NT2/D1 (cell line): ENCODE results near the gene EXOC3L1.

Experiments used
- DNase-seq: peaks from one replicate; pipeline ENCODE4 v3.0.0-alpha.2; 2011; ENCODE audit warnings: low read depth, low spot score
- H3K27me3 ChIP-seq: 2 replicates; pipeline ENCODE4 v1.6.0; 2011; ENCODE audit warnings: mild to moderate bottlenecking; ENCODE audit not compliant: insufficient read length, insufficient read depth
- H3K36me3 ChIP-seq: 2 replicates; pipeline ENCODE4 v1.6.1; 2011; ENCODE audit warnings: mild to moderate bottlenecking, low read length, mixed read lengths; ENCODE audit not compliant: insufficient read depth, insufficient read length
- H3K4me1 ChIP-seq: 2 replicates; pipeline ENCODE4 v1.5.1; 2011; ENCODE audit not compliant: insufficient read depth, insufficient read length
- H3K4me3 ChIP-seq: 2 replicates; pipeline ENCODE4 v1.5.1; 2011; ENCODE audit warnings: low read depth; ENCODE audit not compliant: insufficient read length
- H3K9ac ChIP-seq: 2 replicates; pipeline ENCODE4 v1.6.0; 2011; ENCODE audit warnings: low read depth; ENCODE audit not compliant: insufficient read length
- H3K9me3 ChIP-seq: 2 replicates; pipeline ENCODE4 v1.5.1; 2011; ENCODE audit warnings: mild to moderate bottlenecking, low read length; ENCODE audit not compliant: insufficient read depth
- SUZ12 ChIP-seq: IDR thresholded peaks from 2 replicates; pipeline ENCODE4 v1.6.1; 2011; ENCODE audit not compliant: insufficient read length, insufficient read depth; ENCODE audit errors: extremely low read depth
- YY1 ChIP-seq: IDR thresholded peaks from 2 replicates; pipeline ENCODE4 v1.6.1; 2011; ENCODE audit not compliant: insufficient read length, insufficient read depth
- ZNF274 ChIP-seq: IDR thresholded peaks from 2 replicates; pipeline ENCODE4 v1.6.1; 2011; ENCODE audit warnings: mild to moderate bottlenecking, low read depth, low read length

EXOC3L1 gene

DNA sequence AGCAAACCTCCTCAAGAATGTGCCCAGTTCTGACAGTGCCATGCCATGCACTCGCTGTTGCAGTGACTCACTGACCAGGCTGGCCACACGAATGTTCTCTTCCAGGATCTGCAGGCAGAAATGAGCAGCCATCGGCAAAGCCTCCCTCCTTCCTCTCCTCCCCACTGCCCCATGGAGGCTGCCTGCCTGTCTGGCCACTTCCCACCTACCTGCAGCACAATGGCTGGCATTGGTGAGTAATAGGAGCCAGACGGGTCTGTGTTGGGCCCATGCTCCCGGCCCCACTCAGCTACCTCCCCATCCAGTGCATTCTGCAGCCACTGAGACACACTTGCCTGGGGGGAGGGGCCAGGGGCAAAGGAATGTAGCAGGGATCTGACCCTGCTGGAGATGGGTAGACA lies 3.4 kb downstream of the EXOC3L1 start:
- Histone ChIP-seq H3K27me3 (peaks cover 24% of the 10 kb centered on the region), H3K9me3 (no peaks in the 10 kb centered on the region), H3K4me1 (peaks cover 29% of the 10 kb centered on the region), H3K9ac (peak overlapping the region; percentile 27), H3K36me3 (peaks cover 5% of the 10 kb centered on the region), H3K4me3 (no peak overlapping the region)
- TF ChIP-seq YY1 (no peak), SUZ12 (no peak), ZNF274 (no peak)
- DNase-seq: no peak

DNA sequence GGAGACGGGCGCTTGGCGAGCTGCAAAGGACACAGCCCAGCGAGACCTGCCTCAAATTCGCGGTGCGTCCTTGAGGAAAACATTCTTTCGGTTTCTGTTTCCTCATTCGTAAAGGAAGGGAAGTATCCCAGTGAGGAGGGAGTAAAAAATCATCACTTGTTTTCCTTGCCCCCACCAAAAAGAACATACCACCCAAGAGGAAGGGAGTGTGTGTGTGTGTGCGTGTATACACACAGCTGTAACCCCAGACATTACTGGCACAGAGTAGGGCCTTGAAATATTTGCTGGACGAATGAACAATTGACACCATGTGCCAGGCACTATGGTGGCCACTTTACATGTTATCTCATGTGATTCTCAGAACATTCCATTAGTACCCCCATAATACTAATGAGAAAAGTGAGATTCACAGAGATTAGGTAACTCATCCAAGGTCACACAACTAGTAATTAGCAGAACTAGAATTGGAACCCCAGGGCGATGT lies 4.2 kb downstream of the EXOC3L1 start:
- TF ChIP-seq YY1: no peak
- TF ChIP-seq ZNF274: no peak
- no peak for DNase-seq
- Histone ChIP-seq H3K4me1 (peaks cover 28% of the 10 kb centered on the region), H3K9ac (no peak overlapping the region), H3K27me3 (peaks cover 24% of the 10 kb centered on the region), H3K9me3 (no peaks in the 10 kb centered on the region), H3K4me3 (no peak overlapping the region), H3K36me3 (peaks cover 9% of the 10 kb centered on the region)

DNA sequence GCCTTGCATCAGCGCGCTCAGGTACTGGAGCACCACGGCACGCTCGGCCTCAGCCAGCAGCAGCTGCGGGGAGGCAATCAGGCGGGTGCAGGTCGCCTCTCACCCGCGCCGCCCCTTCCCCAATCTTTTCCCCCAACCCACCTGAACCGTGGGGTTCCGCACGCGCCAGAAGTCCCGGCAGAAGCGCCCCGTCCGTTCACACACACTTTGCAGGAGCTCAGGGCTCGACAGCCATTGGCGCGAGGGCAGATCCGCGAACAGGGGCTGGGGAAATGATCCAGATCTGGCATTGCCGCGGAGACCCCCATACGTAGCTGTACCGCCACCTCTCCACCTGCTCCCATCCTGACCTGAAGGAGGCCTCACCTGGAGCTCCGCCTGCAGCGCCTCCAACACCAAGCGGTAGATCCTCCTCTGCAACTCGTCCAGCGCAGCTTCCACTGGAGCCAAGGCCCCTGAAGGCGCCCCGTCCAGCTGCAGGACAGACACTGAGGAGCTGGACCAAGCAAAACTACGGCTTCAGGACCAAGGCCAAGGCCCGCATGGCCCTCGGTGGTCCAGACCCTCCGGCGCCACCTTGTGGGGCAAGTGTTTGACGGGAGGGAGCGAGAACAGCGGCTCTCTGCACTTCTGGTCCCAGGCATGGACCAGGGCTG lies 4.8 kb downstream of the EXOC3L1 start:
- H3K27me3 ChIP-seq: peaks cover 24% of the 10 kb centered on the region
- no peaks in the 10 kb centered on the region for H3K9me3 ChIP-seq
- H3K4me3 ChIP-seq: peak overlapping the region; percentile 81
- peak; percentile 92 for DNase-seq
- peaks cover 14% of the 10 kb centered on the region for H3K36me3 ChIP-seq
- peaks cover 27% of the 10 kb centered on the region for H3K4me1 ChIP-seq
- H3K9ac ChIP-seq: peak overlapping the region; percentile 87
- TF ChIP-seq ZNF274: no peak
- TF ChIP-seq SUZ12: no peak
- no peak for TF ChIP-seq YY1

DNA sequence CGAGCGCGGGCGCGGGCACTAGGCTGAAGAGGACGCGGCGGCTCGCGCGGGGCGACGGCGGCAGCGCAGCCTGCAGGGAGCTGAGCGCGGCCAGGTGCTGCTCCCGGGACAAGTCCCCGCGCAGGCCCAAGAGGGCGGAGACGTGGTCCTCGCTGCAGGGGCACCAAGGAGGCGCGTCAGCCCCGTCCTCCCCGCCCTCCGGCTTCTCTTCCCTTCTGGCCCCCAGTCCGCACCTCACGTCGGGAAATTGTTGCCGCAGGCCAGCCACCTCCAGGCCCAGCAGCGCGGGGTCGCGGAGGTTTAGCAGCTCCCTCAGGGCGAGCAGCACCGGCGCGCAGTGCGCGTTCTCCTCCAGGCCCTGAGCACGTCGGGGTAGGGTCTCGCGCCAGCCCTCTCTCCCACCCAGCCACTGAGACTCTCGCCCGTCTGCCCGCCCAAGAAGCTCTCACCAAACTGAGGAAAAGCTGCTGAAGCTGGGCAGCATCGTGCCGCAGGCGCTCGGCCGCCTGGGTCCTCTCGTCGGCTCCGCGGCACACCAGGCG lies 5.4 kb downstream of the EXOC3L1 start:
- peak overlapping the region; percentile 81 for H3K4me3 ChIP-seq
- H3K4me1 ChIP-seq: peaks cover 27% of the 10 kb centered on the region
- H3K9ac ChIP-seq: peak overlapping the region; percentile 87
- H3K9me3 ChIP-seq: no peaks in the 10 kb centered on the region
- peaks cover 24% of the 10 kb centered on the region for H3K27me3 ChIP-seq
- TF ChIP-seq ZNF274 (no peak), YY1 (no peak), SUZ12 (no peak)
- DNase-seq: no peak
- H3K36me3 ChIP-seq: peaks cover 18% of the 10 kb centered on the region

DNA sequence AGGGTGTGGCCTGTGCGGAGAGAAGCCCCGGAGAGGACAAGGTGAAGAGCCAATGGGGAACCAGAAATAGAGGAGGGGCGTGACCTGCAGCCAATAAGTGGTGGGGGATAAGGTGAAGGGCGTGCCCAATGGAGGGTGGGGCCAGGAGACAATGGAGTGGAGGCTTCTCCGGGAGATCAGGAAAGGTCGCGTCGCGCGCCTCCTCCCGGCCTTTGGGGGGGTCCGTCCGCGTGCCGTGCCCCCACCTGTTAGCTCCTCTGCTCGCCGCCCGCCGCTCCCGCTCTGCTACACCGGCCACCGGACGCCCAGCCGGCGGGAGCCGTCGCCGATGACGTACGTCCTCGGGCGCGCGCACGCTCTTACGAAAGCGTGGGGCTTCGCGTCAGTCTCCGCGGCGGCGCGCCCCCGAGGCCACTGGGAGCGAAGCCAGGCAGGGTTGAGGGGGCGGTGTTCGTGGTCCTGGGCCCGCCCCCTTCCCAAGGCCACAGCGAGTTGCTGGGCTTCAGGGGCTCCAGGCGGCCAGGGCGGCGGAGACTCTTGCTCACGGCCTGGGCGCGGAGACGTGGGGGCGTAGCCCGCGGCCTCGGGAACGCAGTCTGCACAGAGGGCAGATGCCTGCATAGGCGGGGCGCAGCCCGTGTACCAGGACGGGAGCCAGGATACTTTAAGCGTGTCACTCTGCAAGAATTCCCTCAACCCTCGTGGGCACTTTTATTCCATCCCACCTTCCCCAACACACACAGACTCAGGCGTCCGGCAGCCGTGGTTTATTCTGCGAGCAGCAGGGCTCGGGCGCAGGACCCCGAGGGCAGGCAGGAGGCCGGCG lies 6.1 kb downstream of the EXOC3L1 start, which contains the start of gene MATCAP1:
Gene MATCAP1 (minus strand): TSS at position 337 of the 826 bp plus-strand sequence. CDS start 3,353 bp downstream, outside the sequence.
- no peak for TF ChIP-seq ZNF274
- TF ChIP-seq SUZ12: no peak
- no peak for TF ChIP-seq YY1
- Histone ChIP-seq H3K9ac (peak within 1 kb of the TSS; percentile 87), H3K9me3 (no peaks in the 10 kb centered on the region), H3K4me1 (peaks cover 30% of the 10 kb centered on the region), H3K36me3 (peaks cover 22% of the 10 kb centered on the region), H3K27me3 (peaks cover 30% of the 10 kb centered on the region), H3K4me3 (peak within 1 kb of the TSS; percentile 81)
- peak; percentile 92 for DNase-seq

DNA sequence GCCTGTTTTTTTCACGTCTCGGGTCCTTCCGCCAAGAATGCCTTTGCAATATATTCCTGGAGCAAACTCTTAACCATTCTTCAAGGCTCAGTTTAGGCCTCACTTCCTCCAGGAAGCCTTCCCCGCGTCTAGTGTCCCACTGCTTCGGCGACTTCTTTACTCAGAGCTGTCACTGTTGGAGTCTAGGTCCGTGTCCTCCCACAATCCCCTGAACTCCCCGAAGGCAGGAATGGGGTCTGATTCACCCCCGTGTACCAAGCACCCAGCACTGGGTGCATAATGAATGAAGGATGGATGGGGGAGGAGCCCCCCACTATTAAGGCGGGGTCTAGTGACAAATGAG lies 6.7 kb downstream of the EXOC3L1 start:
- TF ChIP-seq ZNF274 (no peak), SUZ12 (no peak), YY1 (no peak)

DNA sequence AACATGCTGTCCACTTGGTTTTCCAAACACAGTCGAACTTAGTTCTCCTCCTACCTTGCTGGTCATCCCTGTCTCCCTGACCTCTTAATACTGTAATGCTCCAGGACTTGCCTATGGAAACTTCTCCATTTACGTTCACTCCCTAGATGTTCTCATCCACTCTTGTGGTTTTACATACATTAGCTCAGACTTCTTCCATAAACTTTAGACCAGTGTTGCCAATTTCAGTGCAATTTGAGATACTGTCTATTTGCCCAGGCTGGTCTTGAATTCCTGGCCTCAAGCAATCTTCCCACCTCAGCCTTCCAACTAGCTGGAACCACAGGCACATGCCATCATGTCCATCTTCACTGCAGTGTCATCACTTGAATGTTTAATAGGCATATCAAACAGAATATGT lies 7.6 kb downstream of the EXOC3L1 start:
- Histone ChIP-seq H3K4me1 (peaks cover 38% of the 10 kb centered on the region), H3K9me3 (no peaks in the 10 kb centered on the region), H3K9ac (no peak overlapping the region), H3K4me3 (no peak overlapping the region), H3K36me3 (peaks cover 23% of the 10 kb centered on the region), H3K27me3 (peaks cover 45% of the 10 kb centered on the region)
- TF ChIP-seq SUZ12 (no peak), YY1 (no peak), ZNF274 (no peak)
- DNase-seq: no peak

More for the DNA sequence above, 6.7 kb downstream of the EXOC3L1 start:
- DNase-seq: no peak
- Histone ChIP-seq H3K27me3 (peaks cover 36% of the 10 kb centered on the region), H3K4me1 (peaks cover 33% of the 10 kb centered on the region), H3K4me3 (peak overlapping the region; percentile 81), H3K9me3 (no peaks in the 10 kb centered on the region), H3K36me3 (peaks cover 22% of the 10 kb centered on the region), H3K9ac (peak overlapping the region; percentile 72)
